T-cell (primary cell): ENCODE data around the gene PIK3R5. TPM values are rescaled to one million over a fixed set of nuclear protein-coding genes. Genes with fewer than 3 reads are reported as not detected.

Experiments used
- ATAC-seq, 4 experiments: fragments of 200-7000 bp in 3 of 4; fragments of 150-1000 bp in 1 of 4; cut with Tn5 transposase; replicated peaks in 1 of 4; 1 replicate in 3 of 4; 2 replicates in 1 of 4; pipeline ENCODE4 v1.10.0; 2021; ENCODE audit warnings: moderate library complexity in 3 of 4, mild to moderate bottlenecking in 2 of 4, moderate number of reproducible peaks in 1 of 4
- CTCF ChIA-PET, 2 donors: fragments of 300-600 bp; sonication (Branson Sonifier 250); formaldehyde crosslinking; loops; one replicate each; lab custom pipeline; 2022; ENCODE audit warnings: antibody characterized with exemption in 2 of 2; lab: Charles Lee
- POLR2A ChIA-PET, 2 donors: fragments of 300-600 bp; sonication (Branson Sonifier 250); formaldehyde crosslinking; loops; one replicate each; lab custom pipeline; 2022; ENCODE audit warnings: antibody characterized with exemption in 2 of 2; lab: Charles Lee
- DNase-seq, 35 experiments: peaks; one replicate each; pipeline versions ENCODE4 v3.0.0 to v3.0.0-alpha.2; 2013 to 2023
- H3K27ac ChIP-seq: one replicate; pipeline ENCODE4 v1.5.1; 2013; ENCODE audit warnings: low read length
- H3K27me3 ChIP-seq, 2 experiments: replicated peaks in 1 of 2; 1 replicate in 1 of 2; 2 replicates in 1 of 2; pipeline versions ENCODE4 v1.6.1 to v1.7.0; 2013; ENCODE audit warnings: low read length in 1 of 2, mixed read lengths in 1 of 2; ENCODE audit not compliant: control insufficient read depth in 2 of 2, insufficient read depth in 2 of 2; ENCODE audit errors: extremely low read depth in 1 of 2
- H3K36me3 ChIP-seq, 2 donors: 1 replicate in 1 of 2; 2 replicates in 1 of 2; pipeline versions ENCODE4 v1.6.1 to v1.7.0; 2013; ENCODE audit warnings: low read length in 1 of 2; ENCODE audit not compliant: control insufficient read depth in 2 of 2, insufficient read depth in 1 of 2; ENCODE audit errors: extremely low read depth in 1 of 2
- H3K4me1 ChIP-seq, 2 experiments: 1 replicate in 1 of 2; 2 replicates in 1 of 2; pipeline versions ENCODE4 v1.6.1 to v1.7.0; 2013; ENCODE audit warnings: low read length in 2 of 2, mixed read lengths in 1 of 2; ENCODE audit not compliant: insufficient read depth in 2 of 2, control insufficient read depth in 1 of 2; ENCODE audit errors: extremely low read depth in 1 of 2
- H3K4me3 ChIP-seq, 2 donors: 1 replicate in 1 of 2; 2 replicates in 1 of 2; pipeline versions ENCODE4 v1.5.1 to v1.7.0; 2013; ENCODE audit warnings: mild to moderate bottlenecking in 2 of 2, low read length in 1 of 2, moderate library complexity in 1 of 2; ENCODE audit not compliant: control insufficient read depth in 1 of 2; ENCODE audit errors: extremely low read depth in 1 of 2
- H3K9me3 ChIP-seq: 2 replicates; pipeline ENCODE4 v1.7.0; 2013
- H3K27ac Mint-ChIP-seq, 2 donors: one replicate each; pipeline ENCODE4 v1.8.0; 2020 to 2021; ENCODE audit warnings: mild to moderate bottlenecking in 2 of 2, mixed read lengths in 2 of 2
- H3K27me3 Mint-ChIP-seq, 2 donors: one replicate each; pipeline ENCODE4 v1.8.0; 2021 to 2022; ENCODE audit warnings: mixed read lengths in 2 of 2
- H3K36me3 Mint-ChIP-seq: one replicate; pipeline ENCODE4 v1.8.0; 2021; ENCODE audit warnings: mixed read lengths
- H3K4me1 Mint-ChIP-seq, 3 donors: one replicate each; pipeline ENCODE4 v1.8.0; 2020 to 2022; ENCODE audit warnings: mixed read lengths in 3 of 3, mild to moderate bottlenecking in 1 of 3
- H3K4me3 Mint-ChIP-seq, 3 donors: one replicate each; pipeline ENCODE4 v1.8.0; 2020 to 2022; ENCODE audit warnings: mild to moderate bottlenecking in 3 of 3, mixed read lengths in 3 of 3, moderate library complexity in 3 of 3
- H3K9me3 Mint-ChIP-seq, 3 donors: one replicate each; pipeline ENCODE4 v1.8.0; 2020 to 2022; ENCODE audit warnings: mixed read lengths in 3 of 3
- WGBS: methylation state at CpG from one replicate; pipeline ENCODE4 v1.1.5; 2013; ENCODE audit warnings: missing lambda C conversion rate; ENCODE audit not compliant: insufficient coverage; 5-methylcytosine and 5-hydroxymethylcytosine counted together
- total RNA-seq, 35 experiments: library from RNA in 6 of 35; stranded (reverse) in 6 of 35; fragments of 120-200 nt in 1 of 35; gene quantifications; one replicate each; pipeline versions ENCODE4 v1.2.1 to v1.2.4 and lab custom pipeline; 2013 to 2026

The PIK3R5 gene
- total RNA-seq, 5 donors from 2014 or later (not counting 1 experiment from before 2014, with no cell fraction given), result 118 to 210 (median 151) TPM

- H3K27ac ChIP-seq, result no peak overlapping the region
- CTCF ChIA-PET, result no interaction called here
- no peaks in the 10 kb centered on the region for H3K36me3 Mint-ChIP-seq
- no peak for DNase-seq
- H3K4me3 ChIP-seq, result no peak overlapping the region
- no peak overlapping the region for H3K27ac Mint-ChIP-seq
- no peaks in the 10 kb centered on the region for H3K27me3 ChIP-seq
- no peak overlapping the region for H3K4me3 Mint-ChIP-seq
- WGBS, result no CpG with 5 or more reads among the region's 7 CpGs
- H3K4me1 ChIP-seq, result peaks cover 2 to 28% of the 10 kb centered on the region in 2 experiments
- no peaks in the 10 kb centered on the region for H3K27me3 Mint-ChIP-seq
- no peaks in the 10 kb centered on the region for H3K9me3 Mint-ChIP-seq
- H3K4me1 Mint-ChIP-seq, result peaks cover 15 to 40% (median 37%) of the 10 kb centered on the region in 3 donors
- no peaks in the 10 kb centered on the region for H3K36me3 ChIP-seq
- POLR2A ChIA-PET, result no interaction called here
- no peak for ATAC-seq
- no peaks in the 10 kb centered on the region for H3K9me3 ChIP-seq
Observed at GRCh38 chr17:8872036-8872704, 93.3 kb downstream of the PIK3R5 start.

- Mint-ChIP-seq H3K4me3 (no peak overlapping the region), H3K9me3 (no peaks in the 10 kb centered on the region), H3K4me1 (peaks cover 23 to 48% (median 46%) of the 10 kb centered on the region in 3 donors), H3K27me3 (no peaks in the 10 kb centered on the region), H3K36me3 (no peaks in the 10 kb centered on the region), H3K27ac (no peak overlapping the region)
- Histone ChIP-seq H3K4me1 (peaks cover 6 to 37% of the 10 kb centered on the region in 2 experiments), H3K27ac (no peak overlapping the region), H3K9me3 (no peaks in the 10 kb centered on the region), H3K4me3 (no peak overlapping the region), H3K36me3 (no peaks in the 10 kb centered on the region), H3K27me3 (peaks cover 0 to 2% of the 10 kb centered on the region in 2 experiments)
- DNase-seq (no peak), ATAC-seq (no peak)
- POLR2A ChIA-PET, result no interaction called here
- CTCF ChIA-PET, result no interaction called here
- WGBS, result 92% methylated on average over 7 of the region's 13 CpGs
Observed at GRCh38 chr17:8871081-8871581, 94.4 kb downstream of the PIK3R5 start.

- H3K9me3 ChIP-seq, result no peaks in the 10 kb centered on the region
- no peak overlapping the region for H3K4me3 ChIP-seq
- no peak overlapping the region for H3K27ac ChIP-seq
- H3K4me1 ChIP-seq, result peaks cover 6 to 37% of the 10 kb centered on the region in 2 experiments
- CTCF ChIA-PET, result no interaction called here
- no peaks in the 10 kb centered on the region for H3K36me3 ChIP-seq
- POLR2A ChIA-PET, result no interaction called here
- Mint-ChIP-seq H3K4me1 (peaks cover 23 to 46% (median 46%) of the 10 kb centered on the region in 3 donors), H3K27me3 (no peaks in the 10 kb centered on the region), H3K4me3 (no peak overlapping the region), H3K27ac (no peak overlapping the region), H3K9me3 (no peaks in the 10 kb centered on the region), H3K36me3 (no peaks in the 10 kb centered on the region)
- H3K27me3 ChIP-seq, result peaks cover 0 to 7% of the 10 kb centered on the region in 2 experiments
- DNase-seq, result no peak
- 90% methylated on average over 6 of the region's 13 CpGs for WGBS
- no peak for ATAC-seq
Observed at GRCh38 chr17:8870406-8871040, 95.0 kb downstream of the PIK3R5 start.

DNA sequence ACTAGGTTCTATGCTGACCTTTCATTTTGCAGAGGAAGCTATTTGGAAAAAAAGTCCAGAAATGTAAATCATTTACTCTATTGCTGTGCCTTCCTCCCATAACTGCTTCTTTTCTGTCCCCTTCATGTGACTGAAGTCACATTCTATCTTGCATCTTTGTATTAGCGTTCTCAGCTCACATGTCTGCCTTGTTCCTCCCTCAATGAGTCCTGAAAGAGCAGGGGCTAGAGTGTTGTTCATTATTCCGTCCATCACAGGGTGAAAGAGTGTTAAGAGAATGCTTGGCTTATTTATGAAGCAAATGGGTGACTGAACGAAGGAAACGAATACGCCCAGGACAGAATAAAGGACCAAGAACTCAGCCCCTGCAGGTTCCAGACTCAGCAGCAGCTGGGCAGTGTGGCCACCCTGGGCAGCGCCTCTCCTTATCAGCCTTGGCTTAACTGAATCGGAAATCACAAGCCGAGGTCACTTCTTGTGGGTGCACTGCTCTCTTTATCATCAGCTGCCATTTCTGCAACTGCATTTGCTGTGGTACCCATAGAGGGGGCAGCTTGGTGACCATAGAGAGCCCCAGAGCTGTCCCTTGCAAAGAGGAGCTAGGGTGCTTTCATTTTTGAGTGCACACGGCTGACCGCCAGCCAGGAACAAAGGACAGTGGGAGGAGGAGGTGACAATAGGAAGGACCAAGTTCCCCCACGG lies 96.2 kb downstream of the PIK3R5 start:
- ChIA-PET CTCF (interaction anchor here in 1 of 2 donors (0.6 kb wide), 1 partner anchor 650 kb away, joined by 6 read pairs; no protein-coding TSS in a partner anchor), POLR2A (no interaction called here)
- 95% methylated on average over 7 of the region's 11 CpGs for WGBS
- Histone ChIP-seq H3K36me3 (no peaks in the 10 kb centered on the region), H3K9me3 (no peaks in the 10 kb centered on the region), H3K4me3 (no peak overlapping the region), H3K27ac (no peak overlapping the region), H3K4me1 (peaks cover 6 to 35% of the 10 kb centered on the region in 2 experiments), H3K27me3 (peaks cover 0 to 7% of the 10 kb centered on the region in 2 experiments)
- DNase-seq, result no peak
- no peak overlapping the region for H3K27ac Mint-ChIP-seq
- H3K27me3 Mint-ChIP-seq, result no peaks in the 10 kb centered on the region
- no peak for ATAC-seq
- H3K36me3 Mint-ChIP-seq, result no peaks in the 10 kb centered on the region
- no peaks in the 10 kb centered on the region for H3K9me3 Mint-ChIP-seq
- H3K4me1 Mint-ChIP-seq, result peaks cover 23 to 38% (median 36%) of the 10 kb centered on the region in 3 donors
- no peak overlapping the region for H3K4me3 Mint-ChIP-seq

DNA sequence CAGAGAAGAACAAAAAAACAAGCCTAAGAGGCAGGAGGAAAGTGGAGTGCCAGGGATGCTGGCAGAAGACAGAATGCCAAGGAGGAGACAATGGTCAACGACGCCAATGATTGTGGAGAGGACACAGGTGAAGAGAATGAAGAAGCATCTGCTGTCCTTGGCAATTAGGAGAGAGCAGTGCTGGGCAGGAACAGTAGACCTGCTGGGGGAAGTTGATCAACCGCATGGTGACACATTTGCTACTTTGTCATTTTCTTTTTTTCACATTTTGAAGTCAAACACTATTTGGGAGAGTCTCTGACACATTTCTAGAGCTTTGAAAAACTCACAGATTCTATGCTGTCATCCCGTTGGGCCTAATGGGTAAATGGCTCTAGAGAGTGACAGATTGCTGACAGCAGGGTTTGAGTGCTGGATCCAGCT lies 97.0 kb downstream of the PIK3R5 start:
- Mint-ChIP-seq H3K4me1 (peaks cover 23 to 30% (median 29%) of the 10 kb centered on the region in 3 donors), H3K36me3 (no peaks in the 10 kb centered on the region), H3K27me3 (no peaks in the 10 kb centered on the region), H3K9me3 (no peaks in the 10 kb centered on the region), H3K27ac (peak overlapping the region in 1 of 2 donors; percentile 3), H3K4me3 (peak overlapping the region in 1 of 3 donors; percentile 68)
- CTCF ChIA-PET, result no interaction called here
- H3K4me3 ChIP-seq, result no peak overlapping the region
- H3K36me3 ChIP-seq, result no peaks in the 10 kb centered on the region
- no peak overlapping the region for H3K27ac ChIP-seq
- H3K4me1 ChIP-seq, result peaks cover 6 to 33% of the 10 kb centered on the region in 2 experiments
- H3K27me3 ChIP-seq, result peaks cover 0 to 7% of the 10 kb centered on the region in 2 experiments
- H3K9me3 ChIP-seq, result no peaks in the 10 kb centered on the region
- DNase-seq, result no peak
- WGBS, result 72% methylated on average over 2 of the region's 4 CpGs
- POLR2A ChIA-PET, result no interaction called here
- ATAC-seq, result no peak

DNA sequence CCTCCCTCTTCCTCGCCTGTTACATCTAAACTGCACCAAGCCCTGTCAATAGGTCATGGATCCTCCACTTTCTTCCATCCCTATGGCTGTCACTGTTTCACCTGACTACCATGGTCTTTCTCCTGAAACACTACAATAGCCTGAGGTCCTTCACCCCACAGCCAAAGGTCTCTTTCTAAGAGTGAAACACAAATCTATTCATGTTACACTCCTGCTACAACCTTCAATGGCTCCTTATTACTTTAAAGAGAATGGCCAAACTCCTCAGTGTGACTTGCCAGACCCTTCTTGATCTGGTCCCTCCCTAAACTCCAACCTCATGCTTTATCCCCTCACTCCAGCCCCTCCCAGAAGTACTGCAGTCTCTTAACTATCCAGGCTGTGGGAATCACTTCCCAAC lies 97.4 kb downstream of the PIK3R5 start:
- H3K4me3 Mint-ChIP-seq, result peak overlapping the region in 2 of 3 donors; percentile 8 to 68
- 100% methylated on average over 1 of the region's 1 CpG for WGBS
- ChIA-PET CTCF (interaction anchor here (0.6 to 1.1 kb wide), 2 partner anchors 23 to 26 kb away, joined by 3 read pairs; no protein-coding TSS in a partner anchor), POLR2A (no interaction called here)
- Histone ChIP-seq H3K36me3 (no peaks in the 10 kb centered on the region), H3K27ac (no peak overlapping the region), H3K9me3 (no peaks in the 10 kb centered on the region), H3K4me3 (no peak overlapping the region), H3K27me3 (peaks cover 0 to 7% of the 10 kb centered on the region in 2 experiments), H3K4me1 (peaks cover 6 to 33% of the 10 kb centered on the region in 2 experiments)
- ATAC-seq, result no peak
- H3K27me3 Mint-ChIP-seq, result no peaks in the 10 kb centered on the region
- peak overlapping the region in 1 of 2 donors; percentile 17 for H3K27ac Mint-ChIP-seq
- peaks cover 23 to 30% (median 25%) of the 10 kb centered on the region in 3 donors for H3K4me1 Mint-ChIP-seq
- DNase-seq, result no peak
- no peaks in the 10 kb centered on the region for H3K36me3 Mint-ChIP-seq
- H3K9me3 Mint-ChIP-seq, result no peaks in the 10 kb centered on the region
